ENCODE results near the gene MYF6.

DNA sequence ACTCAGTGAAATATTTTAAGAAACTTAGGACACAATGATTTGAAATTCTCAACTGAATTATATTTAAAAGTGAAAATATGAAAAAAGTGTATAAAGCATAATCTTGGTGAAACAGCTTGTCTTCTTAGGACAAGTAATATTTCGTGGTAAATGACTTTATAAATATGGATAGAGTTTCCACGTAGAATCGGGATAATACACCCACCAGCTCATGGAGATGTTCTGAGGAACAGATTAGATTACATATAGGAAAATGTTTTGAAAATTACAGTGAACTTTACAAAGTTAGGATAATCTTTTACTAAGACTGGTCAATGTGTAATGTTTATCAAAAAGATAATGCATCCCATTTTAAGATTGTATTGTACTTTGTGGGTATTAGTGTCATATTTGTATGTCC, 25.6 kb upstream of the MYF6 start:
- TF ChIP-seq, protein P1, sequence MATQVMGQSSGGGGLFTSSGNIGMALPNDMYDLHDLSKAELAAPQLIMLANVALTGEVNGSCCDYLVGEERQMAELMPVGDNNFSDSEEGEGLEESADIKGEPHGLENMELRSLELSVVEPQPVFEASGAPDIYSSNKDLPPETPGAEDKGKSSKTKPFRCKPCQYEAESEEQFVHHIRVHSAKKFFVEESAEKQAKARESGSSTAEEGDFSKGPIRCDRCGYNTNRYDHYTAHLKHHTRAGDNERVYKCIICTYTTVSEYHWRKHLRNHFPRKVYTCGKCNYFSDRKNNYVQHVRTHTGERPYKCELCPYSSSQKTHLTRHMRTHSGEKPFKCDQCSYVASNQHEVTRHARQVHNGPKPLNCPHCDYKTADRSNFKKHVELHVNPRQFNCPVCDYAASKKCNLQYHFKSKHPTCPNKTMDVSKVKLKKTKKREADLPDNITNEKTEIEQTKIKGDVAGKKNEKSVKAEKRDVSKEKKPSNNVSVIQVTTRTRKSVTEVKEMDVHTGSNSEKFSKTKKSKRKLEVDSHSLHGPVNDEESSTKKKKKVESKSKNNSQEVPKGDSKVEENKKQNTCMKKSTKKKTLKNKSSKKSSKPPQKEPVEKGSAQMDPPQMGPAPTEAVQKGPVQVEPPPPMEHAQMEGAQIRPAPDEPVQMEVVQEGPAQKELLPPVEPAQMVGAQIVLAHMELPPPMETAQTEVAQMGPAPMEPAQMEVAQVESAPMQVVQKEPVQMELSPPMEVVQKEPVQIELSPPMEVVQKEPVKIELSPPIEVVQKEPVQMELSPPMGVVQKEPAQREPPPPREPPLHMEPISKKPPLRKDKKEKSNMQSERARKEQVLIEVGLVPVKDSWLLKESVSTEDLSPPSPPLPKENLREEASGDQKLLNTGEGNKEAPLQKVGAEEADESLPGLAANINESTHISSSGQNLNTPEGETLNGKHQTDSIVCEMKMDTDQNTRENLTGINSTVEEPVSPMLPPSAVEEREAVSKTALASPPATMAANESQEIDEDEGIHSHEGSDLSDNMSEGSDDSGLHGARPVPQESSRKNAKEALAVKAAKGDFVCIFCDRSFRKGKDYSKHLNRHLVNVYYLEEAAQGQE (IDR thresholded peaks at IDR 0.05; ENCODE audit: low read depth), result no peak
- no peak for TF ChIP-seq CTCF (IDR thresholded peaks at IDR 0.05 in 2 of 3, conservative IDR thresholded peaks at IDR 0.05 in 1 of 3; ENCODE audit: borderline replicate concordance in 1 of 3, insufficient read depth in 1 of 3, low read depth in 2 of 3, low read length in 2 of 3)
- TF ChIP-seq ZFX (IDR thresholded peaks at IDR 0.05), result no peak
- TF ChIP-seq CBX3 (IDR thresholded peaks at IDR 0.05; ENCODE audit: low read depth), result no peak
- TF ChIP-seq EZH2 (IDR thresholded peaks at IDR 0.05), result no peak
- TF ChIP-seq, protein P2, sequence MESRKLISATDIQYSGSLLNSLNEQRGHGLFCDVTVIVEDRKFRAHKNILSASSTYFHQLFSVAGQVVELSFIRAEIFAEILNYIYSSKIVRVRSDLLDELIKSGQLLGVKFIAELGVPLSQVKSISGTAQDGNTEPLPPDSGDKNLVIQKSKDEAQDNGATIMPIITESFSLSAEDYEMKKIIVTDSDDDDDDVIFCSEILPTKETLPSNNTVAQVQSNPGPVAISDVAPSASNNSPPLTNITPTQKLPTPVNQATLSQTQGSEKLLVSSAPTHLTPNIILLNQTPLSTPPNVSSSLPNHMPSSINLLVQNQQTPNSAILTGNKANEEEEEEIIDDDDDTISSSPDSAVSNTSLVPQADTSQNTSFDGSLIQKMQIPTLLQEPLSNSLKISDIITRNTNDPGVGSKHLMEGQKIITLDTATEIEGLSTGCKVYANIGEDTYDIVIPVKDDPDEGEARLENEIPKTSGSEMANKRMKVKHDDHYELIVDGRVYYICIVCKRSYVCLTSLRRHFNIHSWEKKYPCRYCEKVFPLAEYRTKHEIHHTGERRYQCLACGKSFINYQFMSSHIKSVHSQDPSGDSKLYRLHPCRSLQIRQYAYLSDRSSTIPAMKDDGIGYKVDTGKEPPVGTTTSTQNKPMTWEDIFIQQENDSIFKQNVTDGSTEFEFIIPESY (IDR thresholded peaks at IDR 0.05; ENCODE audit: extremely low read depth, insufficient replicate concordance, low read length), result no peak
- TF ChIP-seq, protein P3, sequence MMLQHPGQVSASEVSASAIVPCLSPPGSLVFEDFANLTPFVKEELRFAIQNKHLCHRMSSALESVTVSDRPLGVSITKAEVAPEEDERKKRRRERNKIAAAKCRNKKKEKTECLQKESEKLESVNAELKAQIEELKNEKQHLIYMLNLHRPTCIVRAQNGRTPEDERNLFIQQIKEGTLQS (IDR thresholded peaks at IDR 0.05), result no peak
- no peak for TF ChIP-seq SIN3A (IDR thresholded peaks at IDR 0.05; ENCODE audit: low read depth)
- TF ChIP-seq SRF (IDR thresholded peaks at IDR 0.05; ENCODE audit: low read depth), result no peak
